GM18502 (cell line): ENCODE results near the gene AGR2.
"Not testable (repeated sequence)": the region's sequence is repeated elsewhere in the genome, so short reads cannot be mapped to it uniquely, and the experiment has no call there.

Experiments
- ATAC-seq: cut with Tn5 transposase; IDR thresholded peaks from one replicate; pipeline ENCODE4 v1.9.1; 2021; ENCODE audit warnings: mild to moderate bottlenecking; ENCODE audit not compliant: unreplicated experiment, poor library complexity

AGR2 gene

DNA sequence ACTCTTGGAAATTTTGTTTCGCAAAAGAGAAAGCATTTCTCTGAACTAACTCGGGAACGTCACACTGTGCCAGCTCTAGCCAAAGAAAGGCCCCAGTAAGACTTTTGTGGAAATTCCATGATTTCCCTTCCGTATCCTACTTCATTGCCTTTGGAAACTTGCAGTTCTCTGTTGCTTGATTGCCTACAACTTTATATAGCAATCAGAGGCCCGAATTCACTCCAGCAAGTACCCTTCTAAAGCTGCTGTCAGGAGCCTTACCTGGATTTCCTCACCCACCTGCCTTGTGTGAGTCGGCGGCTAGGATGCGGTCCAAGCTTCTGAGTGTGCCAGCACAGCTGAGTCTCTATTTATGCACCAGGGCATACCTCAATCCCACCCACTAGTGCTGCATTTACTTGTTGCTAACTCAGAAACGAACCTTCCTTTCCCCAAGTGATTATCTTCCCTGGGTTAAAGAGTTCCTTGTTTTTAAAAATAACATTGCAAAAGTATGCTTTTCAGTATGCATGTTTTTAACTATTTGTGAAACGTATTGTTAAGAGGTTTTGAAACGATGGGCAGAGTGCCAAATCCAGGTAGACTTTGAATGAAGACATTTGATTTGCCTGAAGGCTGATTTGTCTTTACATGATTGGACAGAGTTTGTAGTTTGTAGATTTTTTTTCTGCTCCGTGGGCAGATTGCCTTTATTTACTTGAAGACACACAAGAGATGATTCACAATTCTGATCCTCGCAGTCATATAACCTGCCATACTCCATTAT is at the start of gene AGR2:
AGR2 (minus strand) TSS at position 326 of the 766 bp plus-strand sequence. CDS start 3,203 bp downstream, outside the sequence.
- ATAC-seq = no peak

DNA sequence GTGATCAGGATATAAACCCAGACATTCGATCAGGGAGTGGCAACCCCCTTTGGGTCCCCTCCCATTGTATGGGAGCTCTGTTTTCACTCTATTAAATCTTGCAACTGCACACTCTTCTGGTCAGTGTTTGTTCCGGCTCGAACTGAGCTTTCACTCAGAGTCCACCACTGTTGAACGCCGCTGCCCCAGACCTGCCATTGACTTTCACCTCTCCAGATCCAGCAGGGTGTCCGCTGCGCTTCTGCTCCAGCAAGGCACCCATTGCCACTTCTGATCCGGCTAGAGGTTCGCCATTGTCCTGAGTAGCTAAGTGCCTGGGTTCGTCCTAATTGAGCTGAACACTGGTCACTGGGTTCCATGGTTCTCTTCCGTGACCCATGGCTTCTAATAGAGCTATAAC is 48.4 kb upstream of the AGR2 start:
- not testable (repeated sequence) for ATAC-seq

DNA sequence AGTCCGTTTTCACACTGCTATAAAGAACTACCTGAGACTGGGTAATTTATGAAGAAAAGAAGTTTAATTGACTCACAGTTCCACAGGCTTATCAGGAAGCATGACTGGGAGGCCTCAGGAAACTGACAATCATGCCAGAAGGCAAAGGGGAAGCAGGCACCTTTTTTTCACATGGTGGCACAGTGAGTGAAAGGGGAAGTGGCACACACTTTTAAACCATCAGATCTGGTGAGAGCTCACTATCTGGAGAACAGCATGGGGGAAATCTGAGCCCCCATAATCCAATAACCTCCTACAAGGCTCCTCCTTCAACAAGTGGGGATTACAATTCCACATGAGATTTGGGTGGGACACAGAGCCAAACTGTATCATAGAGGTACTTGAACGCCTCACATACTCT is 47.0 kb upstream of the AGR2 start:
- ATAC-seq = no peak

DNA sequence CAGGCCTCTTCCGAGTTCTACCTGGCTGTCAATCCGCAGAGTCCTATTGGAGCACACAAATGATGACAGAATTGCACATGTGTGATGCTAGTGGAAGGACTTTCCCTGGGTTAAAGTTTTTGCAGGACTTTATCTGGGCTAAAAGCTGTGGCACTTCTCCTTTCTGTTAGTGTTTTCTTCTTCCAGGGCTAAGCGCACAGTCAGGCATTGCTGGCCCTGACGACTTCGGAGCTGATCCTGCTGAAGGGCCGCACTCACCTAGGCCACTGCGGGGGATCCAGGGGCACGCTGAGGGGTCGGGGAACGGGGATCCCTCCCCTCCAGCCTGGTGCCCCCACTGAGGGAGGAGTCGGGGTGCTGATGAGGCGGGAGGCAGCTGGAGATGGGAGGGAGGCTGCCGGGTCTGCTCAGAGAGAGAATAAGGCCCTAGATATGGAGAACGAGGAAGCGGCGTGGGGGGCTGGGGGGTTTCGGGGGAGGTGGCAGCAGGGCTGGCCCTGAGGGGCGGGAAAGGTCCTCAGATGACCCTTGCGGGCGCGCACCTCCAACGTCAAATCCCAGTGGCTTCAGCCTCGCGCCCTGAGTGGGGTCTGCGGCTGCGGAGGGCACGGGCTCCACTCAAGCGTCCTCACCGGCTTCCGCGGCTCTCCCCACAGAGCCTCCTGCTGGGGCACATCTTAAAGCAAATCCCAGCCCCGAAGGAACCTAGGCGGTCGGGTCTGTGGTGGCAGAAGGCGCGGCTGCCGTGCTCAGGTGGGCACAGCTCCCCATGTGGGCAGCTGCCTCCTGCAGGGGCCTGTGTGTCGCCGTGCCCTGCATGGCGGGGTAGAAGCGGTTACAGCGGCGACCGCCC is 46.0 kb upstream of the AGR2 start:
- no peak for ATAC-seq

DNA sequence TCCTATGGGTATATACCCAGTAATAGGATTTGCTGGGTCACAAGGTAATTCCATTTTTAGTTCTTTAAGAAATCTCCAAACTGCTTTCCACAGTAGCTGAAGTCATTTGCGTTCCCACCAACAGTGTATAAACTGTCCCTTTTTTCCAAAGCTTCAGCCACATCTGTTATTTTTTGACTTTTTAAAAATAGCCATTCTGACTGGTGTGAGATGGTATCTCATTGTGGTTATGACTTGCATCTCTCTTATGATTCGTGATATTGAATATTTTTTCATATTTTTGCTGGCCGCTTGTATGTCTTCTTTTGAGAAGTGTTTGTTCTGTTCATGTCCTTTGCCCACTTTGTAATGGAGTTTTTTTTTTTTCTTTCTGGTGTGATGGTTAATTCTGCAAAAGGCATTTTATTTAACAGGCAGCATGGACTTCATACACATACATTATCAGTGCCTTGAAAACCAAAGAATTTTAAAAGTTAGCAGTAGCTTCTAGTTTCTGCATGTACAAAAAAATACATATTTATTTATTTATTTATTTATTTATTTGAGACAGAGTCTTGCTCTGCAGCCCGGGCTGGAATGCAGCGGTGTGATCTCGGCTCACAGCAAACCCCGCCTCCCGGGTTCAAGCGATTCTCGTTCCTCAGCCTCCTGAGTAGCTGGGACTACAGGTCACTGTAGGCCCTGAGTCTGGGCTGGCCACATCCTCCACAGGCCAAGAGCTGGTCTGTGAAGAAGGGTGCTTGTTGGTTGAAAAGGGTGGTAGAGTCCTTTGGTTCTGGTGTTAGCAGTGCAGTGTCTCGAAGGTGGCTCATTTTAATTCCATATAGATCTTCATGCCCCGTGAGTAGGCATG is 44.7 kb upstream of the AGR2 start:
- ATAC-seq = no peak

DNA sequence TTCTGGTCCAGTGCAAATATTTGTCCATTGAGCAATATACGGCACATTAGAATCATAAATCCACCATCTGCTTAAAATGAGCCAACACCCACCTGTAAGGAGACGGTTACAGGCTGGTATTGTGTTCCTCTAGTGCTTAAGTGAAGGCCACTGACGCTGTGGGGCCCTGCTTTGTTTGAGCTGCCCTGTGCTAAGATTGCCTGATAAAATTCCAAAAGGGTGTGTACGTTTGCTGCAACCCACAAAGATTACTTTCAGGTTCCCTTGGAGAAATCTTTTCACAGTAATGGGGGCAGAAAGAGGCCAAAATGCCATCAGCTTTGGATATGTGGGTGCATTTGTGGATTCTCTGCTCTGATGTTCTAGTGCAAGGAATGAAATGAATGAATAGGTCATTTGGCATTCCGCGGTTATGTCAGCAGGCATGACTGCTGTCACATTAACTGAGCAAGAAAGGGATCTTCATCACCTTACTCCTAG is 42.6 kb upstream of the AGR2 start:
- ATAC-seq = no peak

DNA sequence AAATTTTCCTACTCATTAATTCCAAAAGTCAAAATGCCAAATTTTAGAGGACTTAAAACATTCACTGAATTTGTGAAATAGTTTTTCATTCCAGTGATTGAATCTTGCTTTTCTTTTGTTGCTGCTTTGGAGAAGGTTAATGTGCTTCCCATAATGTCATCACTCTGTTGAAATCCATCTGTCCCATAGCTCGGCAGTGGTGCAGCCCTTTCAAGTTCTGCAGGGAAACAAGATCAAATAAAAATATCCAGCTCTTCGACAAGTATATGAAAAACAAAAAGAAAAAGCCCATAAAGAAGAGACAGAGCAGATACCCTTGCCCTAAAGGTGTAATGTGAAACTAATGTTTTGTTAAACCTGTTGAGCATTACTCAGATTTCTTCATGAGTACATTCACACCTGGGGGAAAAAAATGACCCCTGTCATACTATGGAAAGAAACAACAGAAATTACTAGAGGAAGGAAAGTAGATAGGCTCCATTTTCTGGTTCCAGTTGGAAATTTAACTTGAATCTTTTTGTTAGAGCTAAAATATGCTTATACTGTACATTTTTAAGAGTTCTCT is 41.9 kb upstream of the AGR2 start:
- ATAC-seq = no peak

DNA sequence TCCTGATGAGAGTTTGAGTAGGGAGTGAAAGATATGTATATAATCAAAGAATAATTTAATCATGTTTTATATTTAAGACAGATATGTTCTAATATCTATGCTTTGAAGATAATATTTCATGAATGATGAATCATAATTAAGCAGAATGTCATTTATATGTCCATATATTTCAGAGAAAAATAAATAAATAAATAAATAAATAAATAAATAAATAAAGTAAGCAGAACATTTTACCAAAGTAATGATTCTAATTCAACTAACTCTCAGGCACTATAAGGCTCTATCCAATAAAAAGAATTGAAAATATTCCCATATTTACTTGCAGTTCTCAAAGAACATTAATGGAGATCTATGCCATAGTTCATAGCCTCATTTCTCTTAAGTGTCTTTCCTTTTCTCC is 40.9 kb upstream of the AGR2 start:
- no peak for ATAC-seq

DNA sequence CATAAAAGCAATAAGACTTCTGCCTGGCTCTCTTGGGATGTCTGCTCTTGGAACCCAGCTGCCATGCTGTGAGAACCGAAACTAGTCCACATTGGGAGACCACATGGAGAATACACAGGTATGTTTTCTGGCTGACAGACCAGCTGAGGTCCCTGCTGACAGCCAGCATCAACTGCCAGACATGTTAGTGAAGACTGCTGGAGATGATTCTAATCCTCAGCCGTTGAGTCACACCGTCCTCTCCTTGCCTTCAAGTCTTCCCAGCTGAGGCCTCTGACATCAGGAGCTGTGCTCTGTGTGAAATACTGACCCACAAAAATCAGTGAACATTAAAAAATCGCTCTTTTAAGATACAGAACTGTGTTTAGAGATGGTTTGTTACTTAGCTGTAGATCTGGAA is 36.9 kb upstream of the AGR2 start:
- ATAC-seq = no peak

DNA sequence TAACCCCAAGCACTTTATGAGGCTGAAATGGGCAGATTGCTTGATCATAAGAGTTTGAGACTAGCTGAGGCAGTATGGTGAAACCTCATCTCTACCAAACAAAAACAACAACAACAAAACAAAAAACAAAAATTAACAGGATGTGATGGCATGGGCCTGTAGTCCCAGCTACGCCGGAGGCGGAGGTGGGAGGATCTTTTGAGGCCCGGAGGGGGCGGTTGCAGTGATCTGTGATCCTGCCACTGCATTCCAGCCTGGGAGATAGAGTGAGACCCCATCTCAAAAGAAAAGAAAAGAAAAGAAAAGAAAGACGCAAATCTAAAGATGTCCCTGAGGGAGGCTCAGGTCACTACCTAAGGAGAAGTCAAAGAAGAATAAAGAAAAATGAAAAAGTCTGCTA is 35.3 kb upstream of the AGR2 start:
- no peak for ATAC-seq

DNA sequence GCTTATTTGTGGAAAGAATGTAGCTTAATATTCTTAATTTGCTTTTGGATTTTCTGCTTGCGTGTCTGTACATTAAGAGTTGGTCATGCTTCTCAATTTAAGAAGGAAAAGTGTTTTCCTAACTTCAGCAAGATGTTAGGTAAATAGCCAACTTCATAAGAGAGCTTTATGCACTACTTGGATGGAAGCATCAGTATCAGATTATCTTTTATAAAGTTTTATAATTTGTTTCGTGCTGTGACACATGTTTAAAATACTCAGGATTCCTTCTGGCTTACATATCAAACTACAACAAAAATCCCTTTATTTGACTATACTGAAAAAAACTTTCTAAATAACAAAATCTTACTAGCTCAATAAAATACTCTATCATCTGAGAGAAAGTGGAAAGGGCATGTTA is 34.8 kb upstream of the AGR2 start:
- no peak for ATAC-seq

DNA sequence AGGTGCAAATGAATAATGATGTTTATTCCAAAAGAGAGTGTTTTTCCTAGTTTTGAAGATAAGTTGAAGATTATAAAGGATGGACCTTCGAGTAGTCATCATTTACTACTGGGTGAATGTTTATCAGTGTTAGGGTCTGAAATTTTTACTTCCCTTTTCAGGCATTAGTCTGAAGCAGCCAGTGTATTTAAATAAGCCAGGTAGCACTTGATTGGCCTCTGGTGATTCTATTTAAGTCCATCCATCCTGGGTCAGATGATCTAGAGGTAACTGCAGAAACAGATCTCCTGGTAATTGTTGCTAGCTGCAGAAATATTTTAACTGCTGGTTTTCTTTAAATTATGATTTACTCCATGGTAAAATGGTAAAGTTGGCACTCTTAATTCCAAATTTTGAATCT is 34.1 kb upstream of the AGR2 start:
- no peak for ATAC-seq

DNA sequence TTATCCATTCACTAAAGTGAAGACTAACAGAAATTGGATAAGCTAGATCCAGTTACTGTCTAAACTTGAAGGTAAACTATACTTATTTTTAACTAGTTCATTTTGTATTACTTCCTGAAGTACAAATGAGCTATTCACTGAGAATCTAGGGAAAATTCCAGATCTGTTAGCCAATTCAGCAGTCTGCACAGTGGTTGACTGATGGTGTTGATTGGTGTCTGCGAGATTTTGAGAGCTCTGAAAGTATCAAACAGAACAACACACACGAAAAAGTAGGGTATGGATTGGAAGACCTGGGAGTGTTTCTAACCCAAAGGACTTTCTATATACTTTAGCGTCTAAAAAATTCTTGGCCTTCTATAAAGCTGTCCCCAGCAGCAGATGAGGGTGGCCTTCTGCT is 33.6 kb upstream of the AGR2 start:
- ATAC-seq = no peak

DNA sequence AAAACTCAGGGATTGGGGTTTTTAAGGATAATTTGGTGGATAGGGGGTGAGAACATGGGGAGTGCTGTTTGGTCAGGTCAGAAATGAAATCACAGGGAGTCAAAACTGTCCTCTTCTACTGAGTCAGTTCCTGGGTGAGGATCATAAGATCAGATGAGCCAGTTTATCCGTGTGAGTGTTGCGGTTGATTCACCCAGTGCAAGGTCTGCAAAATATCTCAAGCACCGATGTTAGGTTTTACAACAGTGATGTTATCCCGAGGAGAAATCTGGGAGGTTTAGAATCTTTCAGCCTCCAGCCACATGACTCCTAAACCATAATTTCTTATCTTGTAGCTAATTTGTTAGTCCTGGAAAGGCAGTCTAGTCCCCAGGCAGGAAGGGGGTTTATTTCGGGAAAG is 31.7 kb upstream of the AGR2 start:
- ATAC-seq = no peak

DNA sequence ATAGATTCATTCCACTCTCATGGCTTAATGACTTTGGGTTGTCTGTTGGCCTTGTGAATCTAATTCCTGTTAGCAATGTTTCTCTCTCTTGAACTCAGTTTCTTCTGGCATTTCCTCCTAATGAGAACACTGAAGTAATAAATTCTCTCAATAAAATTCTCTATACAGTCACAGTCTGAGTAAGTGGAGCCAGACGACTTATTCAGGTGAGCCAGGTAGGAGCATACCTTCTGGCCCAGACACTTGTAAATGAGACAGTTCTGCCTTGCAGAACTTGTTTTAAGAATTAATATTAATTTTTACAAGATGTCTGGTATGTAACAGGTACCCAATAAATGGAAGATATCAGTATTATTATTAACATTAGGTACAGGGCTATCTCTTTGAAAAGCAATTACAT is 28.6 kb upstream of the AGR2 start:
- no peak for ATAC-seq

DNA sequence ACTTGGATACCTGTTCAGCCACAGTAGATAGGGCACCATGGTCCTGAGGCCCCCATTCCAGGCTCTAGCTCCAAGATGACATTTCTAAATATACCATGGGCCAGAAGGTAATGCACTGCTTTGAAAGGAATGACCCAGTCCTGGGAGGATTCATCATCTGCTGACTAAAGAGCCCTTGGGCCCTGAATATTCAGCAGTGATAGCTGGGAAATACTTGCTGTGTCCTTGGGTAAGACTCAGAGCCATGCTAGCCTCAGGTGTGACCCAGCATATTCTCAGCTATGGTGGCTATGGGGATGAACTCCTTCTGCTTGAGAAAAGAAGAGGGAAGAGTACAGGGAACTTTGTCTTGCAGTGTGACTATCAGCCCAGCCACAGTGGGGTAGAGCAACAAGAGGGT is 21.3 kb upstream of the AGR2 start:
- ATAC-seq = no peak

DNA sequence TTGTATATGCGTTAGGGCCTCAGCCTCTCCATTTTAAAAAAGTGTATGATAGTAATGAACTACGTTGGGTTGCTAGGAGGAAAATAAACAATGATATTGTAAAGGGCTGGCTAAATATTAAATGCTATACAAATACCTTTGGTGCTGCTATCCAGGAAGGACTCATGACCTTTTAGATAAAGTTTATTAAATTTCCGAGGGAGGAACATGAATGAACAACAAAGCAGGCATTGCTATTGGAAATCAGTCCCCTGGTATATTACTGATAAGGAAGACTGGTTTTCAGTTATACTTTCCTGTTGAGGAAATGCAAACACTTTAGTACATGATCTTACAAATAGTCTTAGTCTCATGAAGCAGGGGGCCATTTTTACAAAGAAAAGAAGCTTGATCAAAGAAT is 17.2 kb upstream of the AGR2 start:
- no peak for ATAC-seq

DNA sequence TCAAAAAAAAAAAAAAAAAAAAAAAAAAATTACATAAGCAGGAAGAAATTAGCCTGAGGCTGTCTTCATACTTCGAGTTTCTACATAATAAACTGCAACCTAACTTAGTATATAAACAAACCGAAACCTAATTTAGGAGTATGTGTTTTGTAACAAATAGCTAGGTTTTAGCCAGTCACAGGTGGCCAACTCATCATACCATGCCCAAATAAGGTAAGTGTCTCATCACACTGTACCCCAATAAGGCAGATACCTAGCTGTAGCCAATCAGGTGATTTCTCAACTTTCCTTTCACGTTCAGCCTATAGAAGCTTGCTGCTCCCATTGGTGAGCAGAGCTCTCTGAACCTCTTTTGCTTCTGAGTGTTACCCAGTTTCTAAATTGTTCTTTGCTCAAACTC is 13.9 kb upstream of the AGR2 start:
- ATAC-seq = no peak

DNA sequence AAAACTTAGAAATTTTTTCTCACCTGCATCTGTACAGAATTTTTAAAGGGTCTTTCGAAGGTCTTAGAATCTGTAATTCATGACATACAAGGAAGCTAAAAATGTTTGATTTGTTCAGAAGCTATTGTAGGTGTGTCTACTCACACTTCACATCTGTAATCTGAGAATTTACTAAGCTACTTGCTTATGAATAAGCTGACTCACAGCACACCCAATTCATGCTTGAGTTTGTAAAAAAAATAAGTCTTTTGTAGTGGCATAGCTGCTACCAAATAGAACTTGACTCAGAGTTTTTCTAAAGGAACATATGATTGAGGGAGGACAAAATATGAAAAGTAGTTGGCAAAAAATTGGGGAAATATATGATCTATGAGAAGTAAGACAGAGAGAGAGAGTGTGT is 12.7 kb upstream of the AGR2 start:
- no peak for ATAC-seq

DNA sequence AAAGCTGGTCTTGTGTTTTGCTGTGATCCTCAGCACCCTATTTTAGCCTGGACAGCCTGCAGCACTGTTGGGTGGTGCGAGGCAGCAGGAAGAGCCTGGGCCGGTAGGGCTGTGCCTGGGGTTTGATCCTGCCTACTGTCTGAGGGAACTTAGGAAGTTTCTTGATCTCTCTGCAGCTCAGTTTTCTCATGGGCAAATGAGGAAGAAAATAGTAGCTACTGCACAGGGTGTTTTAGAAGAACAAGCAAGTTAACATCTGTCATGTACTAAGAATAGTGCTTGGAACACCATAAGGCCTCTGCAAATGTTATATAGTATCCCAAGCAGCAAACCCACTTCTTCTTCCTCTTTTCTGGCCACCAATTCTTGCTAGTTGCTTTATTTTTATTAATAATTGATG is 12.0 kb upstream of the AGR2 start:
- no peak for ATAC-seq
